Bronchial epithelial cell (primary cell): ENCODE data around the gene TPP1. TPM values are rescaled to one million over a fixed set of nuclear protein-coding genes. Genes with fewer than 3 reads are reported as not detected.

ENCODE experiments used
- DNase-seq: peaks from one replicate; pipeline ENCODE4 v3.0.0-alpha.2; 2010; ENCODE audit warnings: low read depth
- FAIRE-seq: peaks from 2 replicates; lab custom pipeline; 2011; peaks lifted over from hg19 to GRCh38; lab: Jason Lieb, UNC
- H3K27me3 ChIP-seq: 2 replicates; pipeline ENCODE4 v1.5.1; 2011; ENCODE audit warnings: low read length; ENCODE audit not compliant: control insufficient read depth, insufficient read depth
- H3K36me3 ChIP-seq: 2 replicates; pipeline ENCODE4 v1.5.1; 2011; ENCODE audit warnings: low read length; ENCODE audit not compliant: control insufficient read depth, insufficient read depth
- H3K4me3 ChIP-seq: 2 replicates; pipeline ENCODE4 v1.5.1; 2011; ENCODE audit warnings: mild to moderate bottlenecking, low read depth, low read length, control low read depth
- CTCF ChIP-seq: IDR thresholded peaks from 2 replicates; pipeline ENCODE4 v1.5.1; 2011; ENCODE audit warnings: mild to moderate bottlenecking, moderate library complexity, low read length, control low read depth, inconsistent platforms; ENCODE audit not compliant: insufficient read depth, severe bottlenecking
- total RNA-seq: library from RNA; depleted of rRNA; stranded (reverse); fragments of >200 nt; gene quantifications from 2 replicates; pipeline ENCODE4 v1.2.1, GENCODE V29; 2014

The TPP1 gene
- total RNA-seq, 1 donor from 2014 or later: 40.8 TPM

DNA sequence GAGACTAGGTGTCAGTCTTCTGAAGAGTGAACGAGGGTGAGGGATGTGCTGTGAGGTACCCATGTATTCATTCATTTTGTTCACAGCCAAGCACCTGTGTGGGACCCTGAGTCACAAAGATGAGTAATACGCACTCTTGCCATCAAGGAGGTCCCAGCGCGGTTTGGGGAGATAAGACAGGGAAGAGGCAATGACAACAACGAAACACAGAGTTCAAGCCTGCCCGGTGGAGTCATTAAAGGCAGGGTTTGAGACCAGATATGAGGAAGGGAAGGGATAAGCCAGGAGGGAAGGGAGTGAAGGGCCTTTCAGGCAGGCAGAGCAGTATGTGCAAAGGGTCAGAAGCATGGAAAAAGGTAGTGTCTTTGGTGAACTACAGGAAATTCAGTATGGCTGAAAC lies 31.8 kb upstream of the TPP1 start:
- no peaks in the 10 kb centered on the region for H3K36me3 ChIP-seq
- DNase-seq: peak; percentile 23
- H3K4me3 ChIP-seq: no peak overlapping the region
- no peak for TF ChIP-seq CTCF
- H3K27me3 ChIP-seq: peaks cover 30% of the 10 kb centered on the region
- FAIRE-seq: no peak

DNA sequence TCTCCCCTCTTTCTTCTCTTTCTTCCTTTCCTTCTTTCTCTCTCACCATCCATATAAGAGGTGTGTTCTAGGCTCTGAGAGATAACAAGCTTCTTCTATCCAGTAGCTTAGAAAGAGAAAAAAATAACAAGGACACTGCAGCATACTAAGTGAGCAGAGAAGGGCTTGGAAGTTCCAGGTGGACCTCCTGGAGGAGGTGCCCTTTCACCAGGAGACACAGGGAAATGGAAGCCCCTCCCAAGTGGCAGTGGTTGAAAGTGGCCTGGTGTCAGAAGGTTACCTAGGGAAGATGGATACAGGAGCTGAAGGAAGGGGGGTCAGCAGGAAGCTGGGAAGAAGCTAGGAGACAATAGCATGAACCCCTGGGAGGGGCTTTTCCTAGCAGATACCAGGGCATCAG lies 30.9 kb upstream of the TPP1 start:
- no peak for FAIRE-seq
- peaks cover 29% of the 10 kb centered on the region for H3K27me3 ChIP-seq
- H3K4me3 ChIP-seq: no peak overlapping the region
- no peak for TF ChIP-seq CTCF
- DNase-seq: no peak
- no peaks in the 10 kb centered on the region for H3K36me3 ChIP-seq

GRCh38 chr11:6648501-6648900 lies 29.3 kb upstream of the TPP1 start:
- Histone ChIP-seq H3K27me3 (peaks cover 15% of the 10 kb centered on the region), H3K36me3 (no peaks in the 10 kb centered on the region), H3K4me3 (no peak overlapping the region)
- DNase-seq: no peak
- no peak for FAIRE-seq
- no peak for TF ChIP-seq CTCF

DNA sequence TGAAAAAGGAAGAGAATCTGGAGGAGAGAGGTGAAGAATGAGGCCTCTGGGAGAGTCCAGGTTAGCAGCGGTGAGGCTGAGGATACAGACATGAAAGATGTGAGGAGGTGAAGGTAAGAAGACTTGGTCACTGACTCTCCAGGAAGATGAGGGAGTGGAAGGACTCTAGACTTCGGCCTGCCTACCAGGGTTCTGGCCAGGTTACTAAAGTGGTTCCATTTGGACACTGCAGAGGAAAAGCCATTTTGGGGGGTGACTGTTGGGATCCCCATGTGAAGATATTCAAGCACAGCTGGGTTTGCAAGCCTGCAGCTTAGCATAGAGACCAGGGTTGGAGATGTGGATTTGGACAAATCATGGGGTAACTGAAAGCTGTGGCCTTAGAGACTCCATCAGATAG lies 28.6 kb upstream of the TPP1 start:
- Histone ChIP-seq H3K4me3 (no peak overlapping the region), H3K27me3 (peaks cover 13% of the 10 kb centered on the region), H3K36me3 (no peaks in the 10 kb centered on the region)
- FAIRE-seq: no peak
- TF ChIP-seq CTCF: no peak
- DNase-seq: no peak

GRCh38 chr11:6646918-6647679 lies 27.9 kb upstream of the TPP1 start:
- FAIRE-seq (no peak), DNase-seq (no peak)
- Histone ChIP-seq H3K4me3 (no peak overlapping the region), H3K27me3 (peaks cover 13% of the 10 kb centered on the region), H3K36me3 (no peaks in the 10 kb centered on the region)
- no peak for TF ChIP-seq CTCF

- DNase-seq: no peak
- no peak for FAIRE-seq
- peaks cover 10% of the 10 kb centered on the region for H3K27me3 ChIP-seq
- TF ChIP-seq CTCF: no peak
- H3K4me3 ChIP-seq: no peak overlapping the region
- no peaks in the 10 kb centered on the region for H3K36me3 ChIP-seq
These were observed 27.3 kb upstream of the TPP1 start for GRCh38 chr11:6646576-6646917.
